Activated naive CD8-positive, alpha-beta T cell treated with anti-CD3 and anti-CD28 coated beads, Interleukin-2, amount 10 ng/mL, durations not matched to agents 7 days and 5 days (primary cell): Measurements from ENCODE around the gene SHFL. TPM values are rescaled to one million over a fixed set of nuclear protein-coding genes. Genes with fewer than 3 reads are reported as not detected.

Source experiments
- ATAC-seq: fragments of 150-1000 bp; cut with Tn5 transposase; one replicate; pipeline ENCODE4 v1.10.0; 2021; ENCODE audit warnings: low read depth, moderate library complexity
- POLR2A ChIA-PET: fragments of 350-600 bp; sonication (Branson Sonifier 250); formaldehyde crosslinking; loops from one replicate; lab custom pipeline; 2021; ENCODE audit warnings: antibody characterized with exemption; lab: Charles Lee
- DNase-seq: peaks from one replicate; pipeline ENCODE4 v3.0.0; 2021
- H3K27ac Mint-ChIP-seq: one replicate; pipeline ENCODE4 v1.8.0; 2022; ENCODE audit warnings: mild to moderate bottlenecking, mixed read lengths
- H3K27me3 Mint-ChIP-seq: one replicate; pipeline ENCODE4 v1.8.0; 2022; ENCODE audit warnings: mild to moderate bottlenecking, moderate library complexity, mixed read lengths
- H3K36me3 Mint-ChIP-seq: one replicate; pipeline ENCODE4 v1.8.0; 2021; ENCODE audit warnings: mild to moderate bottlenecking, mixed read lengths
- H3K4me1 Mint-ChIP-seq: one replicate; pipeline ENCODE4 v1.8.0; 2021; ENCODE audit warnings: mixed read lengths
- H3K4me3 Mint-ChIP-seq: one replicate; pipeline ENCODE4 v1.8.0; 2022; ENCODE audit warnings: mild to moderate bottlenecking, moderate library complexity, mixed read lengths
- H3K9me3 Mint-ChIP-seq: one replicate; pipeline ENCODE4 v1.8.0; 2021; ENCODE audit warnings: mixed read lengths
- total RNA-seq, 2 experiments: library from RNA; stranded (reverse); gene quantifications; one replicate each; pipeline ENCODE4 v1.2.3, GENCODE V29; 2021

SHFL gene
- total RNA-seq = 100 to 1,000 TPM; 118 to 126 TPM

DNA sequence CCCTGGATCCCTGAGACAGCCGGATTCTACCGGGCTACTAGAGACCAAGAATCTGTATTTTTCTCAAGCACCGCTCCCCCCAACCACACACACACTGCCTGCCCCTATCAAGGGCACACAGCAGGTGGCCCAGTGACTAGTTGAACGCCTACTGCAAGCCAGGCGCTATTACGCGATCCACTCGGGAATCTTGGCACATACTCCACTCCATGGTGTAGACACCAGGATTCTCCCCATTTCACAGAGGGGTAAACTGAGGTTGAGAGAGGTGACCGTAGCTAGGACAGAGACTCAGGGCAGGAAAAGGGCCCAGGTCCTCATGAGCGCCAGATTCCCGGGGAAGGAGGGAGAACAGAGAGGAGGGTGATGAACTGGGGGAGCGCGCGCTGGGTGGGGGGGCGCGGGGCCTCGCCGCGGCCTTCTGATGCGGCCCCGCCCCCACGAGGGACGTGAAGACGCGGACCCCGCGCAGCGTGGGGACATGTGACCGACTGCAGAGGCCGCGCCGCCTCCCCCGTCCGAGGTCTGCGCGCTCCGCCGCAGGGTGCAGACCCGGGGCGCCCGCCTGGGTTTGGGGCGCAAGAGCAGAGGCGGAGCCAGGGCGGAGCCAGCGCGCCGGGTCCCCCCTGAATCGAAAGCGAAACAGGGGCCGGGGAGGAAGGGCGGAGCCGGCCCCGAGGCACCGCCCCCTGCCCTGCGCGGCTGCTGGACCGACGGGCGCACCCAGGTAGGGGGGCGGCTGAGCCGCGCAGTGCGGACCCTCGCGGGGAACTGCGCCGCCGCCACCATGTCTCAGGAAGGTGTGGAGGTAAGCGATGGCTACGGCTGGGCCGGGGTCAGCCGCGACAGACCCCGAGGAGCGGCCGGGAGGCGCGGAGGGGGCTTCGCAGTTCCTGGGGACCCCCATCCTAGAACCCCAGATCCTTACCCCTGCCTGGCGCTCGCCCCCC lies at the start of gene SHFL:
Gene SHFL (plus strand): TSS at position 677 of the 950 bp plus-strand sequence. CDS start 111 bp downstream, at position 788.
- Mint-ChIP-seq H3K9me3 (no peaks in the 10 kb centered on the region), H3K27me3 (peaks cover 2% of the 10 kb centered on the region), H3K36me3 (peaks cover 22% of the 10 kb centered on the region), H3K27ac (peak within 1 kb of the TSS; percentile 92), H3K4me1 (peaks cover 17% of the 10 kb centered on the region), H3K4me3 (peak within 1 kb of the TSS; percentile 91)
- ATAC-seq (peak; percentile 92), DNase-seq (peak; percentile 94)
- POLR2A ChIA-PET = interaction anchor here (1.2 to 1.5 kb wide), 3 partner anchors 10 to 28 kb away, joined by 3 to 4 read pairs (median 3); partner anchors contain the start of gene ANGPTL6

DNA sequence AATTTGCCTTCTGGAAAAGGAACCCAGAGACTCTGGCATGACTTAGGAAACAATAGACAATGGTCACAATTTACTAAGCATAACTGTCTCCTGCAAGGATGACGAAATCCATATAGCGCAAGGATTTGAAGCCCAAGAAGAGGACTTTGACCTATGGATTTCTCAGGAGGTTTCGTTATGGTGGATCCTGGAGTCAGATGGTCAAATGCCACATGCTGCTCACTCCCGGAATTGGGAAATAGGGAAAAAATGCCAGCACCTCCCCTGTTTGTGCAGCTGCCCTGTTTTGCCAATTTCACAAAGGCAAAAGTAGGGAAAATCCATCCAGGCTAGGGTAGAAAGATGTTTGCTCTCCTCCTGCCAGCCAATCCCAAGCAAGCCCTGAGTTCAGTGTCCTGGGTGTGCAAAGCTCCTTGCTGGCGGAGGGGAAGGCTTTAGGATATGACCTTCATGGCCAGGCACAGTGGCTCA lies 49.5 kb upstream of the SHFL start:
- peaks cover 21% of the 10 kb centered on the region for H3K27me3 Mint-ChIP-seq
- no peak overlapping the region for H3K27ac Mint-ChIP-seq
- POLR2A ChIA-PET = no interaction called here
- DNase-seq = no peak
- no peaks in the 10 kb centered on the region for H3K9me3 Mint-ChIP-seq
- H3K4me1 Mint-ChIP-seq = no peaks in the 10 kb centered on the region
- ATAC-seq = no peak
- no peaks in the 10 kb centered on the region for H3K36me3 Mint-ChIP-seq
- no peak overlapping the region for H3K4me3 Mint-ChIP-seq

DNA sequence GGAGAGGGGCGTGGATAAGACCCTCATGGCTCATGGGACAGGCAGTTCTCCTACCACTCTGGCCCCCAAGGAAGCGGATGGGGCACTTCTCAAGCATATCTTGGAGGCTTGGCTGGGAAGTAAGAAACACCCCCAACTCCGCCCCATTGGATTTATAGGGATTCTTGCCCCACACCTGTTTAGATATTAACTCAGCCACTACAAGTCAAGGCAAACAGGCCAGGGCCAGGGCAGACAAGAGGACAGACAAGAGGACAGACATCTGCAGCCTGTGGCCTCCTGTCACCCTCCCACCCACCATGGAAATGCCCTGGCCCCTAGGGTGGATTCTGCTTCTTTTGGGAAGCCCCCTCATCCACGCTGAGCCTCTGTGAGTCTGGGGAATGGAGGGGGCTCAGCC lies 48.8 kb upstream of the SHFL start:
- ATAC-seq (no peak), DNase-seq (no peak)
- H3K27ac Mint-ChIP-seq = no peak overlapping the region
- H3K27me3 Mint-ChIP-seq = peaks cover 17% of the 10 kb centered on the region
- POLR2A ChIA-PET = no interaction called here
- no peaks in the 10 kb centered on the region for H3K36me3 Mint-ChIP-seq
- H3K9me3 Mint-ChIP-seq = peaks cover 4% of the 10 kb centered on the region
- no peak overlapping the region for H3K4me3 Mint-ChIP-seq
- no peaks in the 10 kb centered on the region for H3K4me1 Mint-ChIP-seq

DNA sequence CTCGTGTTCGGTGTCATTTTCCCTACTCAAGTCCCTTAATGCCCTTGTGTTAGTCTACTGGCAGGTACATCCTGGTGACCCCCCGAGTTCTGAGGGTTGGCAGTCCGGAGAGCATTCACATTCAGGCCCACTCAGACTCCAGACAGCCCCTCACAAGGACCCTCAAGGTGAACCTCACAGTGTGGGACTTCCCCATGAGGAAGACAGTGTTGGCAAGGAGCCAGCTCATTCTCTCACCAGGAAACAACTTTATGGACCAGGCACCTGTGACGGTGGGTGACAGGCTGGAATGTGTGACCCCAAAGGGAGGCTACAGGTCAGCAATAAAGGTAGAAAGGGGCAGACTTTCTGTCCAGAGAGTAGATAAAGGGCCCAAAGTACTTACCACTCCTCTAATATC lies 48.3 kb upstream of the SHFL start:
- ATAC-seq = no peak
- no peak overlapping the region for H3K27ac Mint-ChIP-seq
- POLR2A ChIA-PET = no interaction called here
- H3K36me3 Mint-ChIP-seq = no peaks in the 10 kb centered on the region
- H3K4me3 Mint-ChIP-seq = no peak overlapping the region
- DNase-seq = no peak
- H3K9me3 Mint-ChIP-seq = peaks cover 6% of the 10 kb centered on the region
- H3K27me3 Mint-ChIP-seq = peaks cover 15% of the 10 kb centered on the region
- H3K4me1 Mint-ChIP-seq = no peaks in the 10 kb centered on the region

- H3K9me3 Mint-ChIP-seq = peaks cover 21% of the 10 kb centered on the region
Measured at GRCh38 chr19:10043286-10043927, 42.7 kb upstream of the SHFL start.

GRCh38 chr19:10044390-10044789 lies 41.7 kb upstream of the SHFL start:
- Mint-ChIP-seq H3K27me3 (peaks cover 10% of the 10 kb centered on the region), H3K36me3 (no peaks in the 10 kb centered on the region), H3K4me1 (no peaks in the 10 kb centered on the region), H3K27ac (no peak overlapping the region), H3K9me3 (peaks cover 21% of the 10 kb centered on the region), H3K4me3 (no peak overlapping the region)
- no peak for ATAC-seq
- POLR2A ChIA-PET = no interaction called here
- DNase-seq = no peak

More at GRCh38 chr19:10043286-10043927, 42.7 kb upstream of the SHFL start:
- H3K4me3 Mint-ChIP-seq = no peak overlapping the region
- no peak overlapping the region for H3K27ac Mint-ChIP-seq
- H3K4me1 Mint-ChIP-seq = no peaks in the 10 kb centered on the region
- POLR2A ChIA-PET = no interaction called here
- ATAC-seq = no peak
- H3K27me3 Mint-ChIP-seq = peaks cover 7% of the 10 kb centered on the region
- no peak for DNase-seq
- H3K36me3 Mint-ChIP-seq = no peaks in the 10 kb centered on the region

DNA sequence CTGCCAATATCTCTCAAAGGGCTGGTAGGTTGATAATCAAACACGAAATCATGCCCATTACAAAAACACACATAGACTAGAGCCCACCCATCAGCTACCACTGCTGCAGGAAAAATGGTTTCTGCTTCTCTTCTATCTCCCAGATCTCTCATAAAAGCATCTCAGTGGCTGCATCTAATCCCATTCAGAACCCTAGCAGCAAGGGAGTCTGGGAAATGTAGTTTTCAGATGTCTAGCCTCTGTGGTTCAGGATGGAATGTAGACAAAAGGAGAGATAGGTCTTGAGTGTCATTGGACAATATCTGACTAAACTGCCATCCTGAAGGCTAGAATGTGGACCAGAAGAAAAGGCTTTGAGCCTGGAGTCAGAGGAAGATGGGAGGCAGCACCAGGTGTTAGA lies 40.7 kb upstream of the SHFL start:
- ATAC-seq = no peak
- POLR2A ChIA-PET = no interaction called here
- H3K27me3 Mint-ChIP-seq = peaks cover 10% of the 10 kb centered on the region

DNA sequence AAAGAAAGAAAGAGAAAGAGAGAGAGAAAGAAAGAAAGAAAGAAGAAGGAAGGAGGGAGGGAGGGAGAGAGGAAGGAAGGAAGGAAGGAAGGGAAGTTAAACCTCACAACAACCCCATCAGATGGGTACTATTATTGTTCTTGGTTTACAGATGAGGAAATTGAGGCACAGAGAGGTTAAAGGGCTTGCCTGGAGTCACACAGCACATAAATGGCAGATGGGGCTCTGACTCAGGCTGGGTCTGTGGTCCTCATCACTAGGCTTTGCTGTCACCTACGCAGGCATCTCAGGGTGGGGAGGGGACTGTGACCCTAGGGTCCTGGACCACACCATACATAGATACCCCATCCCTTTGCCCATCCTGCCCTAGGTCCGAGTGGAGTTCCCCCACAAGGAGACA lies 36.5 kb upstream of the SHFL start:
- no peak overlapping the region for H3K27ac Mint-ChIP-seq
- ATAC-seq = no peak
- peaks cover 3% of the 10 kb centered on the region for H3K9me3 Mint-ChIP-seq
- POLR2A ChIA-PET = no interaction called here
- H3K4me1 Mint-ChIP-seq = no peaks in the 10 kb centered on the region
- no peak overlapping the region for H3K4me3 Mint-ChIP-seq
- H3K36me3 Mint-ChIP-seq = no peaks in the 10 kb centered on the region
- DNase-seq = no peak
- H3K27me3 Mint-ChIP-seq = peaks cover 10% of the 10 kb centered on the region

More for the DNA sequence above, 40.7 kb upstream of the SHFL start:
- peaks cover 21% of the 10 kb centered on the region for H3K9me3 Mint-ChIP-seq
- H3K36me3 Mint-ChIP-seq = no peaks in the 10 kb centered on the region
- no peak overlapping the region for H3K4me3 Mint-ChIP-seq
- no peaks in the 10 kb centered on the region for H3K4me1 Mint-ChIP-seq
- no peak for DNase-seq
- no peak overlapping the region for H3K27ac Mint-ChIP-seq

- Mint-ChIP-seq H3K4me3 (no peak overlapping the region), H3K9me3 (no peaks in the 10 kb centered on the region), H3K27ac (no peak overlapping the region), H3K4me1 (peaks cover 1% of the 10 kb centered on the region), H3K27me3 (peaks cover 7% of the 10 kb centered on the region), H3K36me3 (no peaks in the 10 kb centered on the region)
- POLR2A ChIA-PET = no interaction called here
- ATAC-seq = no peak
- DNase-seq = no peak
Measured at GRCh38 chr19:10052602-10053360, 33.3 kb upstream of the SHFL start.

- H3K9me3 Mint-ChIP-seq = no peaks in the 10 kb centered on the region
- H3K4me3 Mint-ChIP-seq = no peak overlapping the region
- ATAC-seq (no peak), DNase-seq (no peak)
- peaks cover 18% of the 10 kb centered on the region for H3K27me3 Mint-ChIP-seq
- POLR2A ChIA-PET = no interaction called here
- no peaks in the 10 kb centered on the region for H3K4me1 Mint-ChIP-seq
- H3K36me3 Mint-ChIP-seq = no peaks in the 10 kb centered on the region
- no peak overlapping the region for H3K27ac Mint-ChIP-seq
Measured at GRCh38 chr19:10061717-10062310, 24.3 kb upstream of the SHFL start.

GRCh38 chr19:10068205-10068604 lies 17.9 kb upstream of the SHFL start:
- POLR2A ChIA-PET = interaction anchor here (0.5 kb wide), 1 partner anchor 145 kb away, joined by 3 read pairs; no protein-coding TSS in a partner anchor
- H3K4me1 Mint-ChIP-seq = peaks cover 5% of the 10 kb centered on the region
- DNase-seq (no peak), ATAC-seq (peak; percentile 47)
- H3K36me3 Mint-ChIP-seq = no peaks in the 10 kb centered on the region
- no peak overlapping the region for H3K27ac Mint-ChIP-seq
- H3K27me3 Mint-ChIP-seq = peaks cover 20% of the 10 kb centered on the region
- no peak overlapping the region for H3K4me3 Mint-ChIP-seq
- H3K9me3 Mint-ChIP-seq = no peaks in the 10 kb centered on the region

- POLR2A ChIA-PET = interaction anchor here (1.0 kb wide), 1 partner anchor 33 kb away, joined by 6 read pairs; no protein-coding TSS in a partner anchor
- Mint-ChIP-seq H3K9me3 (no peaks in the 10 kb centered on the region), H3K27ac (no peak overlapping the region)
Measured at GRCh38 chr19:10069046-10069445, 17.1 kb upstream of the SHFL start.

More at GRCh38 chr19:10069046-10069445, 17.1 kb upstream of the SHFL start:
- ATAC-seq (no peak), DNase-seq (no peak)
- peaks cover 14% of the 10 kb centered on the region for H3K27me3 Mint-ChIP-seq
- peaks cover 5% of the 10 kb centered on the region for H3K4me1 Mint-ChIP-seq
- H3K4me3 Mint-ChIP-seq = no peak overlapping the region
- no peaks in the 10 kb centered on the region for H3K36me3 Mint-ChIP-seq
